Prostate gland (tissue), 2 donors: ENCODE measurements around the gene MLC1.

Experiments used
- POLR2AphosphoS5 ChIP-seq: sonication (generic); formaldehyde crosslinking; IDR thresholded peaks from one replicate; pipeline ENCODE4 v1.6.1; 2017; ENCODE audit warnings: antibody characterized with exemption
- TF ChIP-seq, protein P1 (sequence below), 4 experiments: fragments of 200-600 bp in 2 of 4; fragments of 450-650 bp in 2 of 4; sonication (generic) in 2 of 4; IDR thresholded peaks; 1 replicate in 3 of 4; 2 replicates in 1 of 4; pipeline ENCODE4 v1.5.1; 2016 to 2019; ENCODE audit warnings: antibody characterized with exemption in 4 of 4, mild to moderate bottlenecking in 2 of 4, moderate library complexity in 2 of 4

DNA sequence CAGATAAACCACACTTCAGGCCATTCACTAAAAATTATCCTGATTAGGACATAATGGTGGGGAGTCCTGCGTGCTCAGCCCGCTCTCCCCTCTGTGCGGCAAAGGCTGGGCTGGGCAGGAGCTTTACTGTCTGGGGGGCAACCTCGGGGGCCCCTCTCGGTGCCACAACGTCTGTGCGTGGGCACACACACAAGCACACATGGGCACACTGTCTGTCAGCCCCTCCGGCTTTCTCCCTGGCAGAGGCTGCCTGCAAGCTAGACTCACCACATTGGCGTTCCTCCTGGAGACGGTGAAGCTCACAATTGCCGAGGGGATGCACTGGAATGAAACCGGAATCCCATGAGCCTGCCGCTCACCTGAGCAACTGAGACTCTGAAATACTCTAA is 5.2 kb downstream of the MLC1 start:
- TF ChIP-seq, protein P1, sequence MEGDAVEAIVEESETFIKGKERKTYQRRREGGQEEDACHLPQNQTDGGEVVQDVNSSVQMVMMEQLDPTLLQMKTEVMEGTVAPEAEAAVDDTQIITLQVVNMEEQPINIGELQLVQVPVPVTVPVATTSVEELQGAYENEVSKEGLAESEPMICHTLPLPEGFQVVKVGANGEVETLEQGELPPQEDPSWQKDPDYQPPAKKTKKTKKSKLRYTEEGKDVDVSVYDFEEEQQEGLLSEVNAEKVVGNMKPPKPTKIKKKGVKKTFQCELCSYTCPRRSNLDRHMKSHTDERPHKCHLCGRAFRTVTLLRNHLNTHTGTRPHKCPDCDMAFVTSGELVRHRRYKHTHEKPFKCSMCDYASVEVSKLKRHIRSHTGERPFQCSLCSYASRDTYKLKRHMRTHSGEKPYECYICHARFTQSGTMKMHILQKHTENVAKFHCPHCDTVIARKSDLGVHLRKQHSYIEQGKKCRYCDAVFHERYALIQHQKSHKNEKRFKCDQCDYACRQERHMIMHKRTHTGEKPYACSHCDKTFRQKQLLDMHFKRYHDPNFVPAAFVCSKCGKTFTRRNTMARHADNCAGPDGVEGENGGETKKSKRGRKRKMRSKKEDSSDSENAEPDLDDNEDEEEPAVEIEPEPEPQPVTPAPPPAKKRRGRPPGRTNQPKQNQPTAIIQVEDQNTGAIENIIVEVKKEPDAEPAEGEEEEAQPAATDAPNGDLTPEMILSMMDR (IDR thresholded peaks at IDR 0.05), result no peak
- no peak for TF ChIP-seq POLR2AphosphoS5
